ENCODE measurements around the gene KITLG. TPM values are rescaled to one million over a fixed set of nuclear protein-coding genes. Genes with fewer than 3 reads are reported as not detected.

Gene KITLG
- total RNA-seq, 1 experiment from 2014 or later: 570 TPM

DNA sequence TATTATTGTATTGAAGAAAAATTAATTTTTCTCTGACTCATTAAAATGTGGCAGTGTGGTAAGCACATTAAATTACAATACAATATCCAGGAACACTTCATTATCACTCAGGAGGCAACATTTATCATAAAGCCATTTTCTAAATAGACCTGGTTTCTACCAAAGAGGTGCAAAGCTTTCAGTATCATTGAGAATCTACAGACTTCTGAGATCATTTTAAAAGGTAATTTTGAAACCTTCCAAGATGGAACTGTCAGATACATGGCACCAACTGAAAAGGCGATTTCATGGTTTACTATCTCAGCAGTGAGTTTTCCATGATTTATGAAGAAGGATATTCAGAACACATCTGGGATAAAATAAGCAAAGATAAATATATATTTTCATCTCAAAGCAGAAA is 85.8 kb downstream of the KITLG start:
- Histone ChIP-seq H3K9me3 (ENCODE audit: control insufficient read depth in 1 of 2, insufficient read depth in 1 of 2, low read depth in 1 of 2, low read length in 2 of 2) (no peaks in the 10 kb centered on the region), H3K79me2 (ENCODE audit: insufficient read depth, low read length) (peaks cover 45% of the 10 kb centered on the region), H3K4me2 (ENCODE audit: low read length) (no peak overlapping the region), H3K36me3 (ENCODE audit: control insufficient read depth in 1 of 2, insufficient read depth in 2 of 2, low read length in 2 of 2) (peaks cover 38 to 51% of the 10 kb centered on the region in 2 experiments), H3K27me3 (ENCODE audit: insufficient read depth, low read length) (no peaks in the 10 kb centered on the region), H3K9me2 (ENCODE audit: insufficient read depth) (no peaks in the 10 kb centered on the region), H3K27ac (ENCODE audit: low read depth, low read length) (no peak overlapping the region; the same call in 1 of the 2 replicates), H4K20me1 (ENCODE audit: insufficient read depth) (peaks cover 60% of the 10 kb centered on the region), H2AFZ (ENCODE audit: low read depth, low read length, poor library complexity, severe bottlenecking) (no peak overlapping the region), H3K4me3 (replicated peaks in 1 of 2; ENCODE audit: low read depth in 1 of 2, low read length in 2 of 2) (no peak overlapping the region), H3K4me1 (ENCODE audit: control insufficient read depth in 1 of 2, insufficient read depth in 2 of 2, low read length in 2 of 2) (peaks cover 0 to 3% of the 10 kb centered on the region in 2 experiments; a peak in 2 of 4 replicates), H3K9ac (ENCODE audit: low read length) (no peak overlapping the region)
- ChIA-PET POLR2A (no interaction called here), CTCF (no interaction called here), RAD21 (ENCODE audit: low non-redundant PET in 1 of 2, low total read pairs in 2 of 2, uncharacterized antibody in 2 of 2, unreplicated experiment in 2 of 2) (no interaction called here)
- BruUV-seq (replicated peaks): no TSS peak
- TF ChIP-seq SRF (IDR thresholded peaks at IDR 0.05; ENCODE audit: low read depth) (no peak), POLR2AphosphoS5 (IDR thresholded peaks at IDR 0.05; ENCODE audit: low read depth, low read length) (peak; percentile 25; the same call in 1 of the 2 replicates)
- ATAC-seq (no peak), DNase-seq (ENCODE audit: low read depth, low spot score) (no peak)
- intact Hi-C loops (cut with micrococcal nuclease): no loop called here

DNA sequence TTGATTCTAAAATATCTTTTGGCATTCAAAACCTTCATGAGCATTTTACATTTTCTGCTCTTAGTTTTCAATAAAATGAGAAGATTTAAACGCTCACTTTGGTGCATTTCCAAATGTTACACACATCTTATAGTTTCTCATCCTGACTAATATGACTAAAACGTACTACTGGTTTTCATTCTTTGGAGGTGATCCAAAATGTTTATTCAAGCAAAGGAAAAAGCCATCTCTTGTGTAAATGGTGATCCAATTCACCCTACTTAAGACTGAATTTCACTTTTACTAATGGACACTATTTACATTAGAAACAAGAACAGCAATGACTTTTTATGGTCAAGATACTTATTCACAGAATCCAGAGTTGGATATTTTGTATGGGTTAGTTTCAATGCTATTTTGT is 86.6 kb downstream of the KITLG start:
- Histone ChIP-seq H3K4me1 (ENCODE audit: control insufficient read depth in 1 of 2, insufficient read depth in 2 of 2, low read length in 2 of 2) (peaks cover 0 to 3% of the 10 kb centered on the region in 2 experiments; a peak in 2 of 4 replicates), H2AFZ (ENCODE audit: low read depth, low read length, poor library complexity, severe bottlenecking) (no peak overlapping the region), H3K4me2 (ENCODE audit: low read length) (no peak overlapping the region), H3K9ac (ENCODE audit: low read length) (no peak overlapping the region), H3K4me3 (replicated peaks in 1 of 2; ENCODE audit: low read depth in 1 of 2, low read length in 2 of 2) (no peak overlapping the region), H3K36me3 (ENCODE audit: control insufficient read depth in 1 of 2, insufficient read depth in 2 of 2, low read length in 2 of 2) (peaks cover 36 to 42% of the 10 kb centered on the region in 2 experiments), H4K20me1 (ENCODE audit: insufficient read depth) (peaks cover 52% of the 10 kb centered on the region), H3K27me3 (ENCODE audit: insufficient read depth, low read length) (no peaks in the 10 kb centered on the region), H3K27ac (ENCODE audit: low read depth, low read length) (no peak overlapping the region), H3K9me3 (ENCODE audit: control insufficient read depth in 1 of 2, insufficient read depth in 1 of 2, low read depth in 1 of 2, low read length in 2 of 2) (no peaks in the 10 kb centered on the region), H3K79me2 (ENCODE audit: insufficient read depth, low read length) (peaks cover 36% of the 10 kb centered on the region), H3K9me2 (ENCODE audit: insufficient read depth) (no peaks in the 10 kb centered on the region)
- RAD21 ChIA-PET (ENCODE audit: low non-redundant PET in 1 of 2, low total read pairs in 2 of 2, uncharacterized antibody in 2 of 2, unreplicated experiment in 2 of 2): no interaction called here
- DNase-seq (ENCODE audit: low read depth, low spot score): no peak
- BruUV-seq (replicated peaks): no TSS peak
- TF ChIP-seq, protein P1, sequence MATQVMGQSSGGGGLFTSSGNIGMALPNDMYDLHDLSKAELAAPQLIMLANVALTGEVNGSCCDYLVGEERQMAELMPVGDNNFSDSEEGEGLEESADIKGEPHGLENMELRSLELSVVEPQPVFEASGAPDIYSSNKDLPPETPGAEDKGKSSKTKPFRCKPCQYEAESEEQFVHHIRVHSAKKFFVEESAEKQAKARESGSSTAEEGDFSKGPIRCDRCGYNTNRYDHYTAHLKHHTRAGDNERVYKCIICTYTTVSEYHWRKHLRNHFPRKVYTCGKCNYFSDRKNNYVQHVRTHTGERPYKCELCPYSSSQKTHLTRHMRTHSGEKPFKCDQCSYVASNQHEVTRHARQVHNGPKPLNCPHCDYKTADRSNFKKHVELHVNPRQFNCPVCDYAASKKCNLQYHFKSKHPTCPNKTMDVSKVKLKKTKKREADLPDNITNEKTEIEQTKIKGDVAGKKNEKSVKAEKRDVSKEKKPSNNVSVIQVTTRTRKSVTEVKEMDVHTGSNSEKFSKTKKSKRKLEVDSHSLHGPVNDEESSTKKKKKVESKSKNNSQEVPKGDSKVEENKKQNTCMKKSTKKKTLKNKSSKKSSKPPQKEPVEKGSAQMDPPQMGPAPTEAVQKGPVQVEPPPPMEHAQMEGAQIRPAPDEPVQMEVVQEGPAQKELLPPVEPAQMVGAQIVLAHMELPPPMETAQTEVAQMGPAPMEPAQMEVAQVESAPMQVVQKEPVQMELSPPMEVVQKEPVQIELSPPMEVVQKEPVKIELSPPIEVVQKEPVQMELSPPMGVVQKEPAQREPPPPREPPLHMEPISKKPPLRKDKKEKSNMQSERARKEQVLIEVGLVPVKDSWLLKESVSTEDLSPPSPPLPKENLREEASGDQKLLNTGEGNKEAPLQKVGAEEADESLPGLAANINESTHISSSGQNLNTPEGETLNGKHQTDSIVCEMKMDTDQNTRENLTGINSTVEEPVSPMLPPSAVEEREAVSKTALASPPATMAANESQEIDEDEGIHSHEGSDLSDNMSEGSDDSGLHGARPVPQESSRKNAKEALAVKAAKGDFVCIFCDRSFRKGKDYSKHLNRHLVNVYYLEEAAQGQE (IDR thresholded peaks at IDR 0.05; ENCODE audit: low read depth): no peak
- no peak for TF ChIP-seq POLR2A (IDR thresholded peaks at IDR 0.05; ENCODE audit: borderline replicate concordance, extremely low read depth, insufficient read depth, insufficient read length)
- TF ChIP-seq POLR2AphosphoS5 (IDR thresholded peaks at IDR 0.05; ENCODE audit: low read depth, low read length): no peak
- no peak for TF ChIP-seq EZH2phosphoT487 (IDR thresholded peaks at IDR 0.05; ENCODE audit: borderline replicate concordance)
- no peak for TF ChIP-seq YY1 (IDR thresholded peaks at IDR 0.05; ENCODE audit: extremely low read depth, insufficient replicate concordance, low read depth, low read length)
- TF ChIP-seq EGR1 (IDR thresholded peaks at IDR 0.05; ENCODE audit: low read depth): no peak
- TF ChIP-seq EZH2 (IDR thresholded peaks at IDR 0.05): no peak
- TF ChIP-seq CEBPB (IDR thresholded peaks at IDR 0.05; ENCODE audit: low read depth): no peak
- TF ChIP-seq ZFX (IDR thresholded peaks at IDR 0.05): no peak
- no peak for TF ChIP-seq RAD21 (IDR thresholded peaks at IDR 0.05; ENCODE audit: low read depth)
- TF ChIP-seq JUND (IDR thresholded peaks at IDR 0.05): no peak
- no peak for TF ChIP-seq CBX3 (IDR thresholded peaks at IDR 0.05; ENCODE audit: low read depth)
- TF ChIP-seq, protein P2, sequence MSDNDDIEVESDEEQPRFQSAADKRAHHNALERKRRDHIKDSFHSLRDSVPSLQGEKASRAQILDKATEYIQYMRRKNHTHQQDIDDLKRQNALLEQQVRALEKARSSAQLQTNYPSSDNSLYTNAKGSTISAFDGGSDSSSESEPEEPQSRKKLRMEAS (IDR thresholded peaks at IDR 0.05): no peak
- no peak for TF ChIP-seq TCF7L2 (IDR thresholded peaks at IDR 0.05; ENCODE audit: borderline replicate concordance, extremely low read depth, insufficient read depth, insufficient read length)
- ATAC-seq: no peak
- CTCF ChIA-PET: no interaction called here
- intact Hi-C loops (cut with micrococcal nuclease): no loop called here
- POLR2A ChIA-PET: no interaction called here

Measured in HCT116 (cell line).